ENCODE data around the gene NEURL1.

Gene NEURL1

GRCh38 chr10:103497161-103497915 is 3.8 kb downstream of the NEURL1 start:
- no peaks in the 10 kb centered on the region for H3K36me3 ChIP-seq (ENCODE audit: control insufficient read depth in 1 of 2, insufficient read depth in 2 of 2, low read length in 2 of 2)
- H3K14ac ChIP-seq (ENCODE audit: low read length), result no peak overlapping the region
- H3K4ac ChIP-seq (ENCODE audit: low read depth, low read length), result no peak overlapping the region
- no peak overlapping the region for H4K8ac ChIP-seq (ENCODE audit: low read depth, low read length)
- no peak overlapping the region for H2BK12ac ChIP-seq (ENCODE audit: low read length)
- peaks cover 1% of the 10 kb centered on the region for H3K79me1 ChIP-seq (ENCODE audit: low read length)
- no peak overlapping the region for H4K91ac ChIP-seq (ENCODE audit: low read depth, low read length)
- no peak overlapping the region for H3K23ac ChIP-seq (ENCODE audit: low read length)
- no peak overlapping the region for H2AK5ac ChIP-seq (ENCODE audit: low read length)
- DNase-seq, result no peak
- H3K27ac ChIP-seq (ENCODE audit: low read depth, low read length), result no peak overlapping the region
- H2BK120ac ChIP-seq (ENCODE audit: insufficient read depth, low read length, poor library complexity), result no peak overlapping the region
- H3K4me1 ChIP-seq (ENCODE audit: control insufficient read depth in 1 of 2, insufficient read depth in 2 of 2, low read length in 2 of 2), result peaks cover 12 to 14% of the 10 kb centered on the region in 2 experiments
- H2BK5ac ChIP-seq (ENCODE audit: low read depth, low read length, poor library complexity), result no peak overlapping the region
- no peak overlapping the region for H2AFZ ChIP-seq (ENCODE audit: insufficient read depth, low read length, poor library complexity)
- no peaks in the 10 kb centered on the region for H3K79me2 ChIP-seq (ENCODE audit: control insufficient read depth, insufficient read depth, low read length, poor library complexity)
- no peaks in the 10 kb centered on the region for H3K9me3 ChIP-seq (ENCODE audit: insufficient read depth, low read depth, low read length)
- H4K12ac ChIP-seq (ENCODE audit: low read depth, low read length), result no peak overlapping the region
- no CpG with 5 or more reads among the region's 8 CpGs for WGBS (ENCODE audit: extremely low coverage, insufficient coverage, insufficient read length)
- H3K9ac ChIP-seq (ENCODE audit: low read length), result no peak overlapping the region
- H3K4me3 ChIP-seq (ENCODE audit: low read depth, low read length), result no peak overlapping the region
- H3K27me3 ChIP-seq (ENCODE audit: insufficient read depth, low read length), result peaks cover 20% of the 10 kb centered on the region
- no peak overlapping the region for H3K18ac ChIP-seq (ENCODE audit: low read length)
- H3K4me2 ChIP-seq (ENCODE audit: low read length), result no peak overlapping the region

GRCh38 chr10:103498936-103499638 is 5.6 kb downstream of the NEURL1 start:
- Histone ChIP-seq H3K4me1 (ENCODE audit: control insufficient read depth in 1 of 2, insufficient read depth in 2 of 2, low read length in 2 of 2) (peaks cover 5 to 6% of the 10 kb centered on the region in 2 experiments), H3K9ac (ENCODE audit: low read length) (no peak overlapping the region), H3K36me3 (ENCODE audit: control insufficient read depth in 1 of 2, insufficient read depth in 2 of 2, low read length in 2 of 2) (no peaks in the 10 kb centered on the region), H3K27ac (ENCODE audit: low read depth, low read length) (no peak overlapping the region), H4K8ac (ENCODE audit: low read depth, low read length) (no peak overlapping the region), H2BK5ac (ENCODE audit: low read depth, low read length, poor library complexity) (no peak overlapping the region), H3K79me2 (ENCODE audit: control insufficient read depth, insufficient read depth, low read length, poor library complexity) (no peaks in the 10 kb centered on the region), H4K91ac (ENCODE audit: low read depth, low read length) (no peak overlapping the region), H3K79me1 (ENCODE audit: low read length) (no peaks in the 10 kb centered on the region), H3K14ac (ENCODE audit: low read length) (no peak overlapping the region), H3K4ac (ENCODE audit: low read depth, low read length) (no peak overlapping the region), H2BK12ac (ENCODE audit: low read length) (no peak overlapping the region), H3K23ac (ENCODE audit: low read length) (no peak overlapping the region), H3K18ac (ENCODE audit: low read length) (no peak overlapping the region), H2AFZ (ENCODE audit: insufficient read depth, low read length, poor library complexity) (no peak overlapping the region), H2AK5ac (ENCODE audit: low read length) (no peak overlapping the region), H2BK120ac (ENCODE audit: insufficient read depth, low read length, poor library complexity) (no peak overlapping the region), H3K4me2 (ENCODE audit: low read length) (no peak overlapping the region), H3K9me3 (ENCODE audit: insufficient read depth, low read depth, low read length) (no peaks in the 10 kb centered on the region), H3K4me3 (ENCODE audit: low read depth, low read length) (no peak overlapping the region), H4K12ac (ENCODE audit: low read depth, low read length) (no peak overlapping the region), H3K27me3 (ENCODE audit: insufficient read depth, low read length) (peaks cover 15% of the 10 kb centered on the region)
- DNase-seq, result no peak
- WGBS (ENCODE audit: extremely low coverage, insufficient coverage, insufficient read length), result no CpG with 5 or more reads among the region's 5 CpGs

GRCh38 chr10:103499881-103500280 is 6.4 kb downstream of the NEURL1 start:
- peaks cover 7% of the 10 kb centered on the region for H3K27me3 ChIP-seq (ENCODE audit: insufficient read depth, low read length)
- no peak overlapping the region for H3K18ac ChIP-seq (ENCODE audit: low read length)
- H3K4me1 ChIP-seq (ENCODE audit: control insufficient read depth in 1 of 2, insufficient read depth in 2 of 2, low read length in 2 of 2), result peaks cover 0 to 5% of the 10 kb centered on the region in 2 experiments
- no peak overlapping the region for H4K12ac ChIP-seq (ENCODE audit: low read depth, low read length)
- no peaks in the 10 kb centered on the region for H3K36me3 ChIP-seq (ENCODE audit: control insufficient read depth in 1 of 2, insufficient read depth in 2 of 2, low read length in 2 of 2)
- H3K4ac ChIP-seq (ENCODE audit: low read depth, low read length), result no peak overlapping the region
- DNase-seq, result no peak
- no CpG with 5 or more reads among the region's 7 CpGs for WGBS (ENCODE audit: extremely low coverage, insufficient coverage, insufficient read length)
- H3K14ac ChIP-seq (ENCODE audit: low read length), result no peak overlapping the region
- no peak overlapping the region for H3K4me2 ChIP-seq (ENCODE audit: low read length)
- H2AFZ ChIP-seq (ENCODE audit: insufficient read depth, low read length, poor library complexity), result no peak overlapping the region
- H3K27ac ChIP-seq (ENCODE audit: low read depth, low read length), result no peak overlapping the region
- H3K79me2 ChIP-seq (ENCODE audit: control insufficient read depth, insufficient read depth, low read length, poor library complexity), result no peaks in the 10 kb centered on the region
- H4K8ac ChIP-seq (ENCODE audit: low read depth, low read length), result no peak overlapping the region
- H2BK12ac ChIP-seq (ENCODE audit: low read length), result no peak overlapping the region
- no peaks in the 10 kb centered on the region for H3K79me1 ChIP-seq (ENCODE audit: low read length)
- H3K4me3 ChIP-seq (ENCODE audit: low read depth, low read length), result no peak overlapping the region
- H3K9ac ChIP-seq (ENCODE audit: low read length), result no peak overlapping the region
- no peak overlapping the region for H2AK5ac ChIP-seq (ENCODE audit: low read length)
- no peak overlapping the region for H2BK120ac ChIP-seq (ENCODE audit: insufficient read depth, low read length, poor library complexity)
- no peak overlapping the region for H2BK5ac ChIP-seq (ENCODE audit: low read depth, low read length, poor library complexity)
- no peak overlapping the region for H3K23ac ChIP-seq (ENCODE audit: low read length)
- H3K9me3 ChIP-seq (ENCODE audit: insufficient read depth, low read depth, low read length), result no peaks in the 10 kb centered on the region
- no peak overlapping the region for H4K91ac ChIP-seq (ENCODE audit: low read depth, low read length)

GRCh38 chr10:103500481-103500880 is 7.0 kb downstream of the NEURL1 start:
- DNase-seq, result no peak
- H2BK120ac ChIP-seq (ENCODE audit: insufficient read depth, low read length, poor library complexity), result no peak overlapping the region
- H2AK5ac ChIP-seq (ENCODE audit: low read length), result no peak overlapping the region
- H3K23ac ChIP-seq (ENCODE audit: low read length), result no peak overlapping the region
- H3K9me3 ChIP-seq (ENCODE audit: insufficient read depth, low read depth, low read length), result no peaks in the 10 kb centered on the region
- H4K91ac ChIP-seq (ENCODE audit: low read depth, low read length), result no peak overlapping the region
- no peak overlapping the region for H2BK12ac ChIP-seq (ENCODE audit: low read length)
- H3K14ac ChIP-seq (ENCODE audit: low read length), result no peak overlapping the region
- peaks cover under 1% of the 10 kb centered on the region for H3K27me3 ChIP-seq (ENCODE audit: insufficient read depth, low read length)
- no peaks in the 10 kb centered on the region for H3K79me1 ChIP-seq (ENCODE audit: low read length)
- no peak overlapping the region for H3K27ac ChIP-seq (ENCODE audit: low read depth, low read length)
- no CpG with 5 or more reads among the region's 6 CpGs for WGBS (ENCODE audit: extremely low coverage, insufficient coverage, insufficient read length)
- H2BK5ac ChIP-seq (ENCODE audit: low read depth, low read length, poor library complexity), result no peak overlapping the region
- no peak overlapping the region for H4K8ac ChIP-seq (ENCODE audit: low read depth, low read length)
- no peaks in the 10 kb centered on the region for H3K36me3 ChIP-seq (ENCODE audit: control insufficient read depth in 1 of 2, insufficient read depth in 2 of 2, low read length in 2 of 2)
- H3K4ac ChIP-seq (ENCODE audit: low read depth, low read length), result no peak overlapping the region
- no peaks in the 10 kb centered on the region for H3K79me2 ChIP-seq (ENCODE audit: control insufficient read depth, insufficient read depth, low read length, poor library complexity)
- H3K4me3 ChIP-seq (ENCODE audit: low read depth, low read length), result no peak overlapping the region
- no peak overlapping the region for H3K4me2 ChIP-seq (ENCODE audit: low read length)
- no peak overlapping the region for H3K9ac ChIP-seq (ENCODE audit: low read length)
- no peak overlapping the region for H4K12ac ChIP-seq (ENCODE audit: low read depth, low read length)
- H3K18ac ChIP-seq (ENCODE audit: low read length), result no peak overlapping the region
- H3K4me1 ChIP-seq (ENCODE audit: control insufficient read depth in 1 of 2, insufficient read depth in 2 of 2, low read length in 2 of 2), result peaks cover 0 to 5% of the 10 kb centered on the region in 2 experiments
- no peak overlapping the region for H2AFZ ChIP-seq (ENCODE audit: insufficient read depth, low read length, poor library complexity)

Data from trophoblast cell (in vitro differentiated cells and primary cell).